Stimulated activated CD4-positive, alpha-beta T cell treated with anti-CD3 and anti-CD28 coated beads, Interleukin-1b, Interleukin-23, amount 100 ng/mL, for 4 hours (primary cell): ENCODE measurements around the gene TUBB2A.

Source experiments
- DNase-seq, 2 donors: peaks; one replicate each; pipeline ENCODE4 v3.0.0-alpha.2; 2020; ENCODE audit warnings: low read depth in 2 of 2

Gene TUBB2A

DNA sequence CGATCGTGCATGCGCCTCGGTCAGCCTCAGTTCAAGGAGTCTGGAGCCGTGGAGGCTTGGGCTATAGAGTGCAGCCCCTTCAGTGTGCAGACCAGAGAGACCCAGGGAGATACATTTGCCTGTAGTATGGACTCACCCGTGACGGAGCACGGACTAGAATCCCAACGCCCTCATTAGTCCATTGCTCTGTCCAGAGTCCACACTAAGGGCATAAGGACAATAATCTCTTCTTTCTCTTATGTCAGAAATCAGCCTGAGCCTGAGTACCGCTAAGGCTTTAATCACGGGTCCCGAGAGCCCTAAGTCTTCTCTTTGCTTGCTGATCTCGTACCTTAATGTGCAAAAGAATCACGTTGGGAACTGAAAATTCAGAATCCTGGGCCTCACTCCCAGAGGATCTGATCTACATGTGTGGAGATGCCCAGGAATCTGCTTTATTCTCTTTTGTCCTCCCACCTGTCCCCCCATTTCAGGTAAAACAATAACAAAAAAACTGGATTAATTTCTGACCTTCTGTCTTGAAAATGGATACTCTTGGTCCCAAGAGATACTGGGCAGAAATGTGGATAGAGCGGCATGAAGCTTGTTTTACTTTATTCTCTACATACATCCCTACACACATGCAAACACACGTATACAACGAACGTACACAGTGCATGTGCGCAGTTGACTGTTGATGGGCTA is 38.2 kb downstream of the TUBB2A start:
- DNase-seq: peak in 1 of 2 donors; percentile 4

DNA sequence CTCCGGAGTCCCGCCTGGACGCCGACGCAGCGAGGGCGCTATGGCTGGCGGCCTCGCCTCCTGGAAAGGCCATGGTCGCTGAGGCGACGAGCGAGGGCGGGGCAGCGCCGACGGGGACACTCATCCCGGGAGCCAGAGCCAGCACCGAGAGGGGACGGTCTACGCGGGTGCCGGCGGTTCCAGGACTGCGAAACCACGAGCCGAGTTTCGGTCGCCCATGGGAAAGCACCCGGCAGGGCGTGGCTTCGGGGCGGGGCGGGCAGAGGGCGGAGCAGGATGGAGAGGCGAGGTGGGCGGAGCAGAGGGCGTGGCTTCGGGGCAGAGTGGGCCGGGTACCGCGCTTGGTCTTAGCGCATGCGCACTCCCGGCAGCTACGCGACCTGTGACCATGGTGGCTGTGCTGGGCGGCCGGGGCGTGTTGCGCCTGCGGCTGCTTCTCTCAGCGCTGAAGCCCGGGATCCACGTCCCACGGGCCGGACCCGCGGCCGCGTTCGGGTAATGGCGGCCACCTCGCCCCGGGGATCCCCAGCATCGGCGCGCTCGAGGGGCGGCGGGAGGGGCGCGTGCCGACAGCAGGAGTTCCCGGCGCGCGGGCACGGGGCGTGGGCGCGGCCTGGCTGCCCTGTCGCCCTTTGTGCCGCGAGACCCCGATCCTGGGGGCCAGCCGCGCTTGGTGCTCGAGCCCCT is 38.8 kb downstream of the TUBB2A start, which contains the start of gene BPHL:
TSS of gene BPHL (plus strand) at position 359 of the 687 bp plus-strand sequence. CDS start at position 389, 30 bp downstream.
- peak; percentile 100 for DNase-seq

DNA sequence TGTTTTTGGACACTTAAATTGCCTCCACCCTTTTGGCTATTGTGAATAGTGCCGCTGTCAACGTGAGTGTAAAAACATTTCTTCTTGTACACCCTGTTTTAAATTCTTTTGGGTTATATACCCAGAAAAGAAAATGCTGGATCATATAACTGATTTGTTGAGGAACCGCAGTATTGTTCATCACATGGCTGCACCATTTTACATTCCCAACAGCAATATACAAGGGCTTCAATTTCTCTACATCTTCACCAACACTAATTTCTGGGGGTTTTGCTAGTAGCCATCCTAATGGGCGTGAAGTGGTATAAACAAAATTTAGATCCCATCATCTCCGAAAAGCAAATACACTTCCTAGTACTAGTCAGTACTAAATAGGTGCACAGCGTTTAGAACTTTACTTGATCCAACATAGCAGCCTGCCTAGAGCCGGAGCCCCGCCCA is 39.4 kb downstream of the TUBB2A start:
- no peak for DNase-seq

DNA sequence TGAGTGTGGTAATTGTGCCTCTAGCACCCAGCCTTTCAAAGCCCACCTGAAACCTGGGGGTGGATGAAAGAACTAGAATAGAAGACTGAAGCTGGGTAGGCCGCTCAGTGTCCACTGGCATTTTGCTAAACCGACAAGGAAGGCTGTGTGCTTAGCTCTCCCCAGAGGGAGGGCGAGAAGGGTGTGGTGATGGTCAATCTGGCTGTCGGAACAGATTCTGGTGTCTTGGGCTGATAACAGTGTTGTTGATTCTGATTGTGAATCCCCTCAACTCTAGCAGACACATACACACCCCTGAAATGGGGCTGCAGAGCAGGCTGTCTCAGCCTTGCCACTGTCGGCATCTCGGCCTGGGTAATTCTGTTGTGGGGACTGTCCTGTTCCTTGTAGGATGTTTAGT is 43.0 kb downstream of the TUBB2A start:
- no peak for DNase-seq

DNA sequence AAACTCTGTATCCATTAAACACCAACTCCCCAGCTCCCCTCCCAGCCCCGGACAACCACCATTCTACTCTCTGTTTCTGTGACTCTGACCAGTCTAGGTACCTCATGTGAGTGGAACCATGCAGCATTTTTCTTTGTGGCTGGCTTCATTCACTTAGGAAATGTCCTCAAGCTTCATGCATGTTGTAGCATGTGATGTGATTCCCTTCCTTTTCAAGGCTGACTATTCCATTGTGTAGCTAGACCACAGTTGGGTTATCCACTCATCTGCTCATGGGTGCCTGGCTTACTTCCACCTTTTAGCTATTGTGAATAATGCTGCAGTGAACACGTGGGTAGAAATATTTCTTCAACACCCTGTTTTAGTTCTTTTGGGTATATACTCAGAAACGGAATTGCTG is 47.6 kb downstream of the TUBB2A start:
- no peak for DNase-seq

DNA sequence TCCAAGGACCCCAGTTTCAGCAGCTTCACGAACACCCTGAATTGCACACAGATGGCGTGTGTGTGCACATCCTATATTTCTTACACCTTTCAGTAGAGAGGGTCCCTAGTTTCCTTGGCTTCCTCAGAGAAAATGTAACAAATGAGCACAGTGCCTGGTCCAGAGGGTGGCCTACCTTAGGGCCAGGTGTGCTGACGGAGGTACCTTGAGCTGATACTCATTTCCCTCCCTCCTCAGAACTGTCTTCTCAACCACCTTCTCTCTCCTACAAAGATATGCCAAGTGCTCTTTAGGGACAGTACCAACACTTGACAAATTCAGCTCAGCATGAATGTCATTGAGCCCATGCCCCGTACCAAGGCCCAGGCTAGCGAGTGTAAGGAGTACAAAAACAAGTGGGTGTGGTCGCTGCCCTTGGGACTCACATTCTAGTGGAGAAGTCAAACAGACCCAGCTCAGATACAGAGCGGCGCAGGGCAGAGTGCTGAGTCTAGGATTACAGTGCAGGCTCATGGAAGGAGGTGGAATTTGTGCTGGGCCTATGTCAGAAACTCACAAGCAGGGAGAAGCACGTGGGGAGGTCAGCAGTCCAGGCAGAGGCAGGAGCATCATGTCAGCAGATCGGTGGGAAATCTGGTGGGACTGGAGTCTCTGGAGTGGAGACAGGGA is 48.5 kb downstream of the TUBB2A start:
- no peak for DNase-seq
